ENCODE data around the gene C1orf21.
"Not testable (repeated sequence)": the region's sequence is repeated elsewhere in the genome, so short reads cannot be mapped to it uniquely, and the experiment has no call there.

C1orf21 gene

GRCh38 chr1:184608581-184608980, 221.8 kb downstream of the C1orf21 start:
- H3K36me3 ChIP-seq (ENCODE audit: control insufficient read depth in 1 of 2, insufficient read depth in 2 of 2, low read length in 2 of 2), result no peaks in the 10 kb centered on the region
- no peak overlapping the region for H2BK120ac ChIP-seq (ENCODE audit: insufficient read depth, low read length, poor library complexity)
- WGBS (ENCODE audit: extremely low coverage, insufficient coverage, insufficient read length), result no CpG with 5 or more reads among the region's 4 CpGs
- H3K4me1 ChIP-seq (ENCODE audit: control insufficient read depth in 1 of 2, insufficient read depth in 2 of 2, low read length in 2 of 2), result peaks cover 0 to 3% of the 10 kb centered on the region in 2 experiments
- H2BK12ac ChIP-seq (ENCODE audit: low read length), result no peak overlapping the region
- H3K9ac ChIP-seq (ENCODE audit: low read length), result no peak overlapping the region
- no peak overlapping the region for H3K27ac ChIP-seq (ENCODE audit: low read depth, low read length)
- H2AFZ ChIP-seq (ENCODE audit: insufficient read depth, low read length, poor library complexity), result peak overlapping the region; percentile 18
- H4K91ac ChIP-seq (ENCODE audit: low read depth, low read length), result no peak overlapping the region
- H3K18ac ChIP-seq (ENCODE audit: low read length), result no peak overlapping the region
- H3K4ac ChIP-seq (ENCODE audit: low read depth, low read length), result no peak overlapping the region
- H3K23ac ChIP-seq (ENCODE audit: low read length), result no peak overlapping the region
- H3K27me3 ChIP-seq (ENCODE audit: insufficient read depth, low read length), result no peaks in the 10 kb centered on the region
- H3K4me3 ChIP-seq (ENCODE audit: low read depth, low read length), result no peak overlapping the region
- no peak overlapping the region for H2AK5ac ChIP-seq (ENCODE audit: low read length)
- H4K12ac ChIP-seq (ENCODE audit: low read depth, low read length), result no peak overlapping the region
- no peaks in the 10 kb centered on the region for H3K9me3 ChIP-seq (ENCODE audit: insufficient read depth, low read depth, low read length)
- no peak overlapping the region for H3K4me2 ChIP-seq (ENCODE audit: low read length)
- H4K8ac ChIP-seq (ENCODE audit: low read depth, low read length), result no peak overlapping the region
- no peaks in the 10 kb centered on the region for H3K79me2 ChIP-seq (ENCODE audit: control insufficient read depth, insufficient read depth, low read length, poor library complexity)
- no peak overlapping the region for H3K14ac ChIP-seq (ENCODE audit: low read length)
- DNase-seq, result no peak
- H3K79me1 ChIP-seq (ENCODE audit: low read length), result no peaks in the 10 kb centered on the region
- H2BK5ac ChIP-seq (ENCODE audit: low read depth, low read length, poor library complexity), result no peak overlapping the region

DNA sequence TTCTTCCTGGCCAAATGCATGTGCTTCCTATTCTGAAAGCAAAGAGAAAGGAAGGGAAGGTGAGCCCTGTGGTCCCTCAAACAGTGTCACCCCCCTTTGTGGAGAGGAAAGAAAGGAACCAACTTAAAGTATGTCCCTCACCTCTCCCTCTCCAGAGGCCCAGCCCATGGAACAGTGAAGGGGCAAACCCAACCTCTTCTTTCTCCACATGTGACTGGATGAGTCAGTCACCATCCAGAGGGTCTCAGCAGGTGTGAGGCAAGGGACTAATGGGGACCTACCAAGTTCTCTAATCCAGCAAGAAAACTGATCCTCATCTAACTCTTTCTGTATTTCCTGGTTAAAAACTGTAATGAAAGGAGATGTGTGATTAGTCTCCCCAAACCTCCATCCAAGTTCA, 222.2 kb downstream of the C1orf21 start:
- H2BK12ac ChIP-seq (ENCODE audit: low read length), result no peak overlapping the region
- no peak for DNase-seq
- H3K79me1 ChIP-seq (ENCODE audit: low read length), result no peaks in the 10 kb centered on the region
- H4K91ac ChIP-seq (ENCODE audit: low read depth, low read length), result no peak overlapping the region
- no peak overlapping the region for H3K23ac ChIP-seq (ENCODE audit: low read length)
- H3K9me3 ChIP-seq (ENCODE audit: insufficient read depth, low read depth, low read length), result no peaks in the 10 kb centered on the region
- no peak overlapping the region for H4K8ac ChIP-seq (ENCODE audit: low read depth, low read length)
- no peaks in the 10 kb centered on the region for H3K27me3 ChIP-seq (ENCODE audit: insufficient read depth, low read length)
- no peak overlapping the region for H3K18ac ChIP-seq (ENCODE audit: low read length)
- H3K4me1 ChIP-seq (ENCODE audit: control insufficient read depth in 1 of 2, insufficient read depth in 2 of 2, low read length in 2 of 2), result peaks cover 0 to 3% of the 10 kb centered on the region in 2 experiments
- H2BK5ac ChIP-seq (ENCODE audit: low read depth, low read length, poor library complexity), result no peak overlapping the region
- no peak overlapping the region for H3K27ac ChIP-seq (ENCODE audit: low read depth, low read length)
- H3K4me2 ChIP-seq (ENCODE audit: low read length), result no peak overlapping the region
- no peaks in the 10 kb centered on the region for H3K36me3 ChIP-seq (ENCODE audit: control insufficient read depth in 1 of 2, insufficient read depth in 2 of 2, low read length in 2 of 2)
- no peak overlapping the region for H2BK120ac ChIP-seq (ENCODE audit: insufficient read depth, low read length, poor library complexity)
- H4K12ac ChIP-seq (ENCODE audit: low read depth, low read length), result no peak overlapping the region
- H3K4ac ChIP-seq (ENCODE audit: low read depth, low read length), result no peak overlapping the region
- H3K14ac ChIP-seq (ENCODE audit: low read length), result no peak overlapping the region
- no peaks in the 10 kb centered on the region for H3K79me2 ChIP-seq (ENCODE audit: control insufficient read depth, insufficient read depth, low read length, poor library complexity)
- no peak overlapping the region for H2AFZ ChIP-seq (ENCODE audit: insufficient read depth, low read length, poor library complexity)
- H2AK5ac ChIP-seq (ENCODE audit: low read length), result no peak overlapping the region
- H3K4me3 ChIP-seq (ENCODE audit: low read depth, low read length), result no peak overlapping the region
- no peak overlapping the region for H3K9ac ChIP-seq (ENCODE audit: low read length)

DNA sequence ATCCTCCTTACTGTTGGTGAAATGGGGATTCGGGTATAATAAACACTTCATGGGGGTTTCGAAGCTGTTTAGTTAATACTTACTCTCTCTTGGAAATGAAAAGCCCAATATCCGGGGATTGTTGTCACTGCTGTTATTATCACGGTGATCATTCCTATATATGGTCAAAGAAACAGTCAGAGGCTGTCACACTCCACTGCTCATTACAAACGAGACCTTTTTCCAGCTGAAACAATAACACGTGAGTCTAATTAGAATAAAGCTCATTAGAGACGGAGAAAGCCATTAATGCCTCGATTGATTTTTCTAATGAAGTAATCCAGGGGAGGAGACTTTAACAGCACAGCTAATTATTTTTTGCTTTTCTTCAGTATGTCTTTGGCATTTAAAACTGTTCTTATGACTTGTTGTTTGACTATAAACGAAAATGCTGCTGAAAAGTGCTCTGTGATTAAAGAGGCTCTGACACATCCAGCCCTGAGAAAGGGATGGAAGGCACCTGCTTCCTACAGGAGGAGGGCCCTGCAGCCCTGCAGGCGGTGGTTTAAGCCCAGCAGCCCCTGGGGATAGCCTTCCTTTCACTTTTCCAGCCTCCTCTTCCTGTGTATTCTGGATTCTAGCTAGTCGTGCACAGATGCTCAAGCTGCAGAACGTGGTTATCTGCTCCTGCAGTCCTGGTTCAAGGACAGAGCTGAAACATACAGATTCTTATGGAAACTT, 224.2 kb downstream of the C1orf21 start:
- H3K23ac ChIP-seq (ENCODE audit: low read length), result no peak overlapping the region
- no peak overlapping the region for H3K4ac ChIP-seq (ENCODE audit: low read depth, low read length)
- H4K12ac ChIP-seq (ENCODE audit: low read depth, low read length), result no peak overlapping the region
- H2BK120ac ChIP-seq (ENCODE audit: insufficient read depth, low read length, poor library complexity), result no peak overlapping the region
- no peaks in the 10 kb centered on the region for H3K36me3 ChIP-seq (ENCODE audit: control insufficient read depth in 1 of 2, insufficient read depth in 2 of 2, low read length in 2 of 2)
- no peak overlapping the region for H3K14ac ChIP-seq (ENCODE audit: low read length)
- no peak overlapping the region for H2BK5ac ChIP-seq (ENCODE audit: low read depth, low read length, poor library complexity)
- H4K91ac ChIP-seq (ENCODE audit: low read depth, low read length), result no peak overlapping the region
- no peaks in the 10 kb centered on the region for H3K79me1 ChIP-seq (ENCODE audit: low read length)
- H3K18ac ChIP-seq (ENCODE audit: low read length), result no peak overlapping the region
- H2AK5ac ChIP-seq (ENCODE audit: low read length), result no peak overlapping the region
- no peak overlapping the region for H3K4me3 ChIP-seq (ENCODE audit: low read depth, low read length)
- no peak overlapping the region for H3K27ac ChIP-seq (ENCODE audit: low read depth, low read length)
- no peaks in the 10 kb centered on the region for H3K79me2 ChIP-seq (ENCODE audit: control insufficient read depth, insufficient read depth, low read length, poor library complexity)
- H2AFZ ChIP-seq (ENCODE audit: insufficient read depth, low read length, poor library complexity), result no peak overlapping the region
- peaks cover 0 to 3% of the 10 kb centered on the region in 2 experiments for H3K4me1 ChIP-seq (ENCODE audit: control insufficient read depth in 1 of 2, insufficient read depth in 2 of 2, low read length in 2 of 2)
- H2BK12ac ChIP-seq (ENCODE audit: low read length), result no peak overlapping the region
- no peak overlapping the region for H3K4me2 ChIP-seq (ENCODE audit: low read length)
- no peaks in the 10 kb centered on the region for H3K27me3 ChIP-seq (ENCODE audit: insufficient read depth, low read length)
- DNase-seq, result no peak
- WGBS (ENCODE audit: extremely low coverage, insufficient coverage, insufficient read length), result no CpG with 5 or more reads among the region's 12 CpGs
- H4K8ac ChIP-seq (ENCODE audit: low read depth, low read length), result no peak overlapping the region
- no peak overlapping the region for H3K9ac ChIP-seq (ENCODE audit: low read length)
- H3K9me3 ChIP-seq (ENCODE audit: insufficient read depth, low read depth, low read length), result no peaks in the 10 kb centered on the region

- H3K9me3 ChIP-seq (ENCODE audit: insufficient read depth, low read depth, low read length); H3K4me3 ChIP-seq (ENCODE audit: low read depth, low read length): not testable (repeated sequence)
- DNase-seq, result peak in 1 of 2 donors; percentile 45
These were observed 225.4 kb downstream of the C1orf21 start for GRCh38 chr1:184612229-184612628.

More at GRCh38 chr1:184612229-184612628, 225.4 kb downstream of the C1orf21 start:
- not testable (repeated sequence) for H4K8ac ChIP-seq (ENCODE audit: low read depth, low read length); H2BK5ac ChIP-seq (ENCODE audit: low read depth, low read length, poor library complexity); H3K23ac ChIP-seq (ENCODE audit: low read length); H4K91ac ChIP-seq (ENCODE audit: low read depth, low read length); H3K14ac ChIP-seq (ENCODE audit: low read length); H2BK120ac ChIP-seq (ENCODE audit: insufficient read depth, low read length, poor library complexity); H3K18ac ChIP-seq (ENCODE audit: low read length); H3K27me3 ChIP-seq (ENCODE audit: insufficient read depth, low read length); H2AFZ ChIP-seq (ENCODE audit: insufficient read depth, low read length, poor library complexity); H3K79me2 ChIP-seq (ENCODE audit: control insufficient read depth, insufficient read depth, low read length, poor library complexity); H3K79me1 ChIP-seq (ENCODE audit: low read length); H3K4ac ChIP-seq (ENCODE audit: low read depth, low read length); H3K36me3 ChIP-seq (ENCODE audit: control insufficient read depth in 1 of 2, insufficient read depth in 2 of 2, low read length in 2 of 2); H3K9ac ChIP-seq (ENCODE audit: low read length); H3K4me1 ChIP-seq (ENCODE audit: control insufficient read depth in 1 of 2, insufficient read depth in 2 of 2, low read length in 2 of 2); H2BK12ac ChIP-seq (ENCODE audit: low read length); H4K12ac ChIP-seq (ENCODE audit: low read depth, low read length); H3K4me2 ChIP-seq (ENCODE audit: low read length); H2AK5ac ChIP-seq (ENCODE audit: low read length); H3K27ac ChIP-seq (ENCODE audit: low read depth, low read length)
- no CpG with 5 or more reads among the region's 5 CpGs for WGBS (ENCODE audit: extremely low coverage, insufficient coverage, insufficient read length)

Data from trophoblast cell (in vitro differentiated cells and primary cell).